NB4 (cell line): ENCODE results near the gene ARHGAP22.

Experiments
- MYC ChIP-seq: IDR thresholded peaks from 2 replicates; pipeline ENCODE4 v1.6.1; 2011; ENCODE audit warnings: low read depth, low read length
- TF ChIP-seq, protein P1 (sequence below): IDR thresholded peaks from one replicate; pipeline ENCODE4 v1.5.1; 2012; ENCODE audit warnings: low read depth, low read length

DNA sequence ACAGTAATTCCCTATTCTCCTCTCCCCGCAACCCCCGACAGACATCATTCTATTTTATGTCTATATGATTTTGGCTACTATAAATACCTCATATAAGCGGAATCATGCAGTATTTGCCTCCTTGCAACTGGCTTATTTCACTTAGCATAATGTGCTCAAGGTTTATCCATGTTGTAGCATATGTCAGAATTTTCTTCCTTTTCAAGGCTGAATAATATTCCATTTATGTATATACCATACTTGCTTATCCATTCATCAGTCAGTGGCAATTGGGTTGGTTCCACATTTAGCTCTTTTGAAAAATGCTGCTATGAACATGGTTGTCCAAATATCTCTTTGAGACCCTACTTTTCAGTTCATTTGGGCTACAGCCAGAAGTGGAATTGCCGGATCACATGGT is 191.9 kb downstream of the ARHGAP22 start:
- TF ChIP-seq, protein P1, sequence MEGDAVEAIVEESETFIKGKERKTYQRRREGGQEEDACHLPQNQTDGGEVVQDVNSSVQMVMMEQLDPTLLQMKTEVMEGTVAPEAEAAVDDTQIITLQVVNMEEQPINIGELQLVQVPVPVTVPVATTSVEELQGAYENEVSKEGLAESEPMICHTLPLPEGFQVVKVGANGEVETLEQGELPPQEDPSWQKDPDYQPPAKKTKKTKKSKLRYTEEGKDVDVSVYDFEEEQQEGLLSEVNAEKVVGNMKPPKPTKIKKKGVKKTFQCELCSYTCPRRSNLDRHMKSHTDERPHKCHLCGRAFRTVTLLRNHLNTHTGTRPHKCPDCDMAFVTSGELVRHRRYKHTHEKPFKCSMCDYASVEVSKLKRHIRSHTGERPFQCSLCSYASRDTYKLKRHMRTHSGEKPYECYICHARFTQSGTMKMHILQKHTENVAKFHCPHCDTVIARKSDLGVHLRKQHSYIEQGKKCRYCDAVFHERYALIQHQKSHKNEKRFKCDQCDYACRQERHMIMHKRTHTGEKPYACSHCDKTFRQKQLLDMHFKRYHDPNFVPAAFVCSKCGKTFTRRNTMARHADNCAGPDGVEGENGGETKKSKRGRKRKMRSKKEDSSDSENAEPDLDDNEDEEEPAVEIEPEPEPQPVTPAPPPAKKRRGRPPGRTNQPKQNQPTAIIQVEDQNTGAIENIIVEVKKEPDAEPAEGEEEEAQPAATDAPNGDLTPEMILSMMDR, result no peak
- no peak for TF ChIP-seq MYC
